H1 (cell line): Measurements from ENCODE around the gene SH3PXD2A. TPM values are rescaled to one million over a fixed set of nuclear protein-coding genes. Genes with fewer than 3 reads are reported as not detected.

ENCODE experiments used
- CTCF ChIA-PET: fragments of 300-600 bp; sonication (Branson Sonifier 250); formaldehyde crosslinking; loops from one replicate; lab custom pipeline; 2021; ENCODE audit not compliant: partially characterized antibody; lab: Charles Lee
- POLR2A ChIA-PET: fragments of 300-600 bp; sonication (Branson Sonifier 250); formaldehyde crosslinking; loops from one replicate; lab custom pipeline; 2021; ENCODE audit warnings: inconsistent platforms; ENCODE audit not compliant: partially characterized antibody; lab: Charles Lee
- DNase-seq, 2 experiments: peaks; one replicate each; pipeline versions ENCODE4 v3.0.0 to v3.0.0-alpha.2; 2010 to 2022; ENCODE audit warnings: low spot score in 2 of 2, low read depth in 1 of 2, mixed read lengths in 1 of 2
- FAIRE-seq: peaks from 2 replicates; lab custom pipeline; 2011; peaks lifted over from hg19 to GRCh38; lab: Jason Lieb, UNC
- H2AFZ ChIP-seq: 2 replicates; pipeline ENCODE4 v1.8.1; 2012; ENCODE audit warnings: low read length, inconsistent platforms
- H2AK5ac ChIP-seq: 2 replicates; pipeline ENCODE4 v1.6.1; 2013; ENCODE audit warnings: low read depth, low read length
- H2BK120ac ChIP-seq: replicated peaks from 2 replicates; pipeline ENCODE3; 2013; ENCODE audit warnings: low read depth, low read length, inconsistent platforms
- H2BK12ac ChIP-seq: 2 replicates; pipeline ENCODE4 v1.6.1; 2013; ENCODE audit warnings: low read depth, low read length
- H2BK15ac ChIP-seq: 2 replicates; pipeline ENCODE4 v1.6.1; 2013; ENCODE audit warnings: low read length
- H2BK20ac ChIP-seq: 2 replicates; pipeline ENCODE4 v1.6.1; 2013; ENCODE audit warnings: low read length
- H2BK5ac ChIP-seq: 2 replicates; pipeline ENCODE4 v1.6.1; 2013; ENCODE audit warnings: low read depth, low read length
- H3K14ac ChIP-seq: 2 replicates; pipeline ENCODE4 v1.6.1; 2013; ENCODE audit warnings: inconsistent platforms; ENCODE audit not compliant: insufficient read length
- H3K18ac ChIP-seq: 2 replicates; pipeline ENCODE4 v1.6.1; 2013; ENCODE audit warnings: low read length; ENCODE audit errors: extremely low read depth
- H3K23ac ChIP-seq: 2 replicates; pipeline ENCODE4 v1.6.1; 2013; ENCODE audit warnings: inconsistent platforms; ENCODE audit not compliant: insufficient read length
- H3K23me2 ChIP-seq: 2 replicates; pipeline ENCODE4 v1.6.1; 2013; ENCODE audit warnings: low read depth, low read length
- H3K27ac ChIP-seq: 2 replicates; pipeline ENCODE4 v1.6.1; 2011; ENCODE audit warnings: low read depth, low read length, inconsistent platforms
- H3K27me3 ChIP-seq, 4 experiments: replicated peaks in 1 of 4; 1 replicate in 1 of 4; 2 replicates in 3 of 4; pipeline versions ENCODE4 v1.6.1 to v1.8.1; 2011 to 2013; ENCODE audit warnings: low read length in 3 of 4, mild to moderate bottlenecking in 3 of 4, inconsistent platforms in 2 of 4, mixed read lengths in 2 of 4, moderate library complexity in 1 of 4; ENCODE audit not compliant: control insufficient read depth in 3 of 4, insufficient read depth in 3 of 4; ENCODE audit errors: extremely low read depth in 1 of 4
- H3K36me3 ChIP-seq, 4 experiments: 2 replicates each; pipeline versions ENCODE4 v1.6.1 to v1.8.1; 2011 to 2013; ENCODE audit warnings: mild to moderate bottlenecking in 4 of 4, low read length in 3 of 4, moderate library complexity in 2 of 4, control low read depth in 1 of 4, inconsistent platforms in 1 of 4; ENCODE audit not compliant: insufficient read depth in 4 of 4, control insufficient read depth in 2 of 4
- H3K4ac ChIP-seq: replicated peaks from 2 replicates; pipeline ENCODE3; 2013; ENCODE audit warnings: low read length, low read depth, mixed read lengths, inconsistent platforms; ENCODE audit not compliant: insufficient read length
- H3K4me1 ChIP-seq, 4 experiments: replicated peaks in 1 of 4; 1 replicate in 1 of 4; 2 replicates in 3 of 4; pipeline versions ENCODE4 v1.6.1 to v1.8.1; 2011 to 2013; ENCODE audit warnings: low read length in 3 of 4, inconsistent platforms in 2 of 4, mixed read lengths in 1 of 4; ENCODE audit not compliant: insufficient read depth in 4 of 4, control insufficient read depth in 3 of 4
- H3K4me2 ChIP-seq, 2 experiments: 2 replicates each; pipeline versions ENCODE4 v1.6.1 to v1.8.1; 2011 to 2013; ENCODE audit warnings: low read depth in 2 of 2, low read length in 2 of 2, control low read depth in 1 of 2, inconsistent platforms in 1 of 2, mild to moderate bottlenecking in 1 of 2; ENCODE audit not compliant: insufficient read depth in 1 of 2
- H3K4me3 ChIP-seq, 4 experiments: fragments of 200-600, 300-600 bp in 1 of 4; sonication (generic), shearing (Covaris generic), sonication (Bioruptor Twin) in 1 of 4; 2 replicates each; pipeline versions ENCODE4 v1.5.1 to v1.8.1; 2011 to 2016; ENCODE audit warnings: low read length in 4 of 4, low read depth in 3 of 4, control low read depth in 2 of 4, inconsistent platforms in 2 of 4, mild to moderate bottlenecking in 2 of 4, mixed read lengths in 1 of 4, moderate library complexity in 1 of 4; ENCODE audit not compliant: insufficient read depth in 2 of 4; ENCODE audit errors: extremely low read depth in 1 of 4
- H3K56ac ChIP-seq: replicated peaks from 2 replicates; pipeline ENCODE3; 2013; ENCODE audit warnings: low read depth, mild to moderate bottlenecking, mixed read lengths, low read length, inconsistent platforms; ENCODE audit not compliant: insufficient read length
- H3K79me1 ChIP-seq: 2 replicates; pipeline ENCODE4 v1.6.1; 2013; ENCODE audit warnings: low read depth, low read length, control low read depth
- H3K79me2 ChIP-seq, 2 experiments: 2 replicates each; pipeline versions ENCODE4 v1.6.1 to v1.8.1; 2012 to 2013; ENCODE audit warnings: low read length in 2 of 2, mild to moderate bottlenecking in 2 of 2, inconsistent platforms in 1 of 2; ENCODE audit not compliant: insufficient read depth in 2 of 2, control insufficient read depth in 1 of 2
- H3K9ac ChIP-seq, 4 experiments: replicated peaks in 1 of 4; 1 replicate in 1 of 4; 2 replicates in 3 of 4; pipeline versions ENCODE4 v1.6.1 to v1.8.1; 2011 to 2013; ENCODE audit warnings: low read depth in 3 of 4, low read length in 3 of 4, control low read depth in 2 of 4, mild to moderate bottlenecking in 2 of 4, moderate library complexity in 2 of 4, inconsistent platforms in 1 of 4; ENCODE audit errors: extremely low read depth in 1 of 4
- H3K9me3 ChIP-seq, 2 experiments: 2 replicates each; pipeline versions ENCODE4 v1.6.1 to v1.8.1; 2012 to 2013; ENCODE audit warnings: mild to moderate bottlenecking in 2 of 2, moderate library complexity in 2 of 2, control low read depth in 1 of 2, inconsistent platforms in 1 of 2, low read depth in 1 of 2, low read length in 1 of 2, mixed read lengths in 1 of 2; ENCODE audit not compliant: insufficient read depth in 2 of 2
- H4K20me1 ChIP-seq, 2 experiments: replicated peaks in 1 of 2; 2 replicates each; pipeline versions ENCODE3 to v1.8.1; 2011 to 2013; ENCODE audit warnings: inconsistent platforms in 2 of 2, low read length in 2 of 2, mild to moderate bottlenecking in 1 of 2; ENCODE audit not compliant: insufficient read depth in 2 of 2, control insufficient read depth in 1 of 2
- H4K5ac ChIP-seq: 2 replicates; pipeline ENCODE4 v1.6.1; 2013; ENCODE audit warnings: low read length, low read depth, mixed read lengths, inconsistent platforms; ENCODE audit not compliant: insufficient read length
- H4K8ac ChIP-seq: 2 replicates; pipeline ENCODE4 v1.8.0; 2013; ENCODE audit warnings: mild to moderate bottlenecking, moderate library complexity, low read length, inconsistent platforms; ENCODE audit not compliant: insufficient read depth; ENCODE audit errors: extremely low read depth
- H4K91ac ChIP-seq: replicated peaks from 2 replicates; pipeline ENCODE3; 2013; ENCODE audit warnings: low read length, mixed read lengths, inconsistent platforms; ENCODE audit not compliant: insufficient read length
- CBX8 ChIP-seq: fragments of 300-800, 300-1000 bp; sonication (generic); IDR thresholded peaks from 2 replicates; pipeline ENCODE4 v1.7.1; 2016; ENCODE audit warnings: low read depth, low read length, borderline replicate concordance
- CEBPB ChIP-seq: IDR thresholded peaks from 2 replicates; pipeline ENCODE4 v1.6.1; 2012; ENCODE audit warnings: low read depth, low read length
- CHD1 ChIP-seq: IDR thresholded peaks from 2 replicates; pipeline ENCODE4 v1.6.1; 2012; ENCODE audit warnings: low read depth, low read length, improper control_type of control experiment
- CREB1 ChIP-seq: IDR thresholded peaks from 2 replicates; pipeline ENCODE4 v1.6.1; 2012; ENCODE audit warnings: inconsistent platforms
- CTBP2 ChIP-seq: IDR thresholded peaks from 2 replicates; pipeline ENCODE4 v1.7.0; 2011; ENCODE audit warnings: borderline replicate concordance, mild to moderate bottlenecking, moderate library complexity, mixed read lengths, low read length; ENCODE audit not compliant: insufficient read depth, insufficient read length
- EGR1 ChIP-seq: IDR thresholded peaks from 2 replicates; pipeline ENCODE4 v1.6.1; 2011; ENCODE audit warnings: low read depth, low read length, borderline replicate concordance
- GTF2F1 ChIP-seq: IDR thresholded peaks from 2 replicates; pipeline ENCODE4 v1.6.1; 2012; ENCODE audit warnings: low read depth, low read length, improper control_type of control experiment, borderline replicate concordance
- KDM5A ChIP-seq: fragments of 200-600 bp; IDR thresholded peaks from 2 replicates; pipeline ENCODE4 v1.7.1; 2012; ENCODE audit warnings: mild to moderate bottlenecking, low read length, inconsistent platforms, mixed read lengths
- NANOG ChIP-seq: IDR thresholded peaks from 2 replicates; pipeline ENCODE4 v1.6.1; 2011; ENCODE audit warnings: low read length, low read depth, mild to moderate bottlenecking, inconsistent platforms; ENCODE audit not compliant: insufficient read depth, poor library complexity, severe bottlenecking
- PHF8 ChIP-seq: fragments of 200-600 bp; sonication (generic); conservative IDR thresholded peaks from 2 replicates; pipeline ENCODE4 v1.7.1; 2012; ENCODE audit warnings: low read depth, mild to moderate bottlenecking, inconsistent platforms, low read length, moderate library complexity
- SP2 ChIP-seq: IDR thresholded peaks from 2 replicates; pipeline ENCODE4 v1.6.1; 2012; ENCODE audit warnings: mild to moderate bottlenecking, low read length, inconsistent platforms
- WGBS, 2 experiments: shearing (Covaris generic) in 1 of 2; methylation state at CpG; one replicate each; pipeline versions ENCODE4 v1.1.6 to v1.1.7; 2013 to 2015; ENCODE audit warnings: low lambda C conversion rate in 2 of 2, mixed read lengths in 2 of 2, inconsistent platforms in 1 of 2, low coverage in 1 of 2, missing lambda C conversion rate in 1 of 2; ENCODE audit not compliant: insufficient replicate concordance in 2 of 2, insufficient coverage in 1 of 2, insufficient read length in 1 of 2; ENCODE audit errors: extremely low coverage in 1 of 2, missing lambda C conversion rate in 1 of 2; 5-methylcytosine and 5-hydroxymethylcytosine counted together
- polyA plus RNA-seq, 7 experiments: library from polyadenylated mRNA; depleted of rRNA in 3 of 7; stranded (reverse) in 5 of 7; unstranded in 2 of 7; fragments of >200 nt in 5 of 7; fragments of 200-250 nt in 2 of 7; gene quantifications; 1 replicate in 5 of 7; 2 replicates in 1 of 7; 4 replicates in 1 of 7; pipeline versions ENCODE4 v1.2.1 to v1.2.3, GENCODE V29; 2011 to 2013; ENCODE audit warnings: missing spikeins in 2 of 7, mixed read lengths in 2 of 7
- total RNA-seq: library from RNA; stranded (reverse); fragmentation: NEBNext Ultra II Directional; extraction: Animal tissue kit (Norgen Biotek cat#: 25700); gene quantifications from 2 replicates; pipeline ENCODE4 v1.2.1, GENCODE V29; 2021

SH3PXD2A gene
- total and polyA plus RNA-seq, 2 of the 8 experiments (the other 6 are each of a cell fraction or from before 2014, with no cell fraction given) = 5.4 to 16.3 TPM

DNA sequence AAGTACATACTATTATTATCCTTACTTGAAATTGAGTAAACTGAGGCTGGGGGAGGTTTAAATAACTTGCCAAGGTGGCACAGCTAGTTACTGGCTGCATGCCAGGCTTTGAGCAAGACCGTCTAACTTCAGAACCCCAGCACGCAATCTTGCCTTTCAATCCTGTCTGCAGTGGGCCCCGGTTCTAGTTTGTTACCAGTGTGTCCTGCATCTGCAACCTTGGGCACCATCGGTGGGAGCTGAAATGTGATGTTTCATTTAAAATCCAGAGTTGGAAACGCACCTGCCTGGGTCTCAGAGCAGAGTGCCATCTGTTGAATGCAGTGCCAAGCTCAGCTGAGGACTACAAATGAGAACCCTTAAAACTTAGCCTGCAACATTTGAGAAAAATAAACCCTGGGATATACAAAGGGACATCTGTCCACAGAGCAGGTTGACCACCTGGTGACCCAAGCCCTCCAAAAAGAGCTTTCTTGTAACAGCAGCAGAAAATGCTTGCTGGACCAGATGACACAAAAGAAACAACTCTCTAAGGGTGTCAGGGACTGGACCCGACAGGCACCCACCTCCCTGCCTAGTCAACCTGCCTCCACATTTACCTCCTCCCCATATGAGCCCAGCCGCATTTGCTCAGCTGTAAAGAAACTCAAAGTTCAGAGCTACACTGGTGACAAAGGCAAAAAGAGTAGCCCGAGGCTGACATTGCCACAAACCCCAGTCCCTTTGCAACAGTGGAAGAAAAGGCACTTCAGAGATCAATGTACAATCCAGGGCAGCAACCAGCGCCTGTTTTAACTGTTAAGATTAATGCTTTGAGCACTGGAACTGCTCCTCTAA, 1.7 kb downstream of the SH3PXD2A start:
- H2BK12ac ChIP-seq = no peak overlapping the region
- H3K23me2 ChIP-seq = peaks cover 15% of the 10 kb centered on the region
- no peak overlapping the region for H2BK120ac ChIP-seq
- peak overlapping the region; percentile 77 to 95 for H3K4me2 ChIP-seq
- no peak overlapping the region for H2BK5ac ChIP-seq
- no peaks in the 10 kb centered on the region for H3K79me2 ChIP-seq
- POLR2A ChIA-PET = interaction anchor here (0.9 to 1.7 kb wide), 5 partner anchors 10 to 141 kb away, joined by 3 to 8 read pairs (median 4); no protein-coding TSS in a partner anchor
- no peak overlapping the region for H3K9ac ChIP-seq
- no peak overlapping the region for H2AFZ ChIP-seq
- WGBS, 2 experiments = 67% methylated on average over 9 of the region's 9 CpGs; no CpG with 5 or more reads in 1 of the 2 experiments
- H4K20me1 ChIP-seq = no peaks in the 10 kb centered on the region
- H2BK20ac ChIP-seq = no peak overlapping the region
- H2BK15ac ChIP-seq = no peak overlapping the region
- TF ChIP-seq CTBP2 (no peak), NANOG (no peak), KDM5A (no peak), SP2 (no peak), EGR1 (no peak), PHF8 (no peak), CBX8 (no peak), CREB1 (no peak), CHD1 (no peak), GTF2F1 (no peak), CEBPB (no peak)
- H4K8ac ChIP-seq = no peak overlapping the region
- H3K36me3 ChIP-seq = no peaks in the 10 kb centered on the region
- H3K4me3 ChIP-seq = peak overlapping the region in 3 of 4 experiments; percentile 61 to 91 (median 69); a peak in 6 of 8 replicates
- H3K14ac ChIP-seq = no peak overlapping the region
- H3K23ac ChIP-seq = no peak overlapping the region
- DNase-seq (no peak), FAIRE-seq (no peak)
- CTCF ChIA-PET = interaction anchor here (0.6 to 9.8 kb wide), 32 partner anchors 10 to 629 kb away, joined by 3 to 199 read pairs (median 6); no protein-coding TSS in a partner anchor
- H4K5ac ChIP-seq = no peak overlapping the region
- no peak overlapping the region for H4K91ac ChIP-seq
- H3K4me1 ChIP-seq = peaks cover 5 to 12% (median 7%) of the 10 kb centered on the region in 4 experiments
- peaks cover 4 to 38% (median 31%) of the 10 kb centered on the region in 4 experiments; a peak in 6 of 7 replicates for H3K27me3 ChIP-seq
- H3K9me3 ChIP-seq = no peaks in the 10 kb centered on the region
- no peaks in the 10 kb centered on the region for H3K79me1 ChIP-seq
- H3K27ac ChIP-seq = no peak overlapping the region
- no peak overlapping the region for H2AK5ac ChIP-seq
- H3K18ac ChIP-seq = no peak overlapping the region
- no peak overlapping the region for H3K56ac ChIP-seq
- no peak overlapping the region for H3K4ac ChIP-seq
